LNCAP (cell line): Measurements from ENCODE around the gene OSBPL1A.

Source experiments
- TF ChIP-seq, protein P1 (sequence below): fragments of 450-650 bp; IDR thresholded peaks from 2 replicates; pipeline ENCODE4 v1.5.1; 2017; ENCODE audit warnings: mild to moderate bottlenecking

OSBPL1A gene

GRCh38 chr18:24414349-24415003 lies 16.9 kb upstream of the OSBPL1A start:
- TF ChIP-seq, protein P1, sequence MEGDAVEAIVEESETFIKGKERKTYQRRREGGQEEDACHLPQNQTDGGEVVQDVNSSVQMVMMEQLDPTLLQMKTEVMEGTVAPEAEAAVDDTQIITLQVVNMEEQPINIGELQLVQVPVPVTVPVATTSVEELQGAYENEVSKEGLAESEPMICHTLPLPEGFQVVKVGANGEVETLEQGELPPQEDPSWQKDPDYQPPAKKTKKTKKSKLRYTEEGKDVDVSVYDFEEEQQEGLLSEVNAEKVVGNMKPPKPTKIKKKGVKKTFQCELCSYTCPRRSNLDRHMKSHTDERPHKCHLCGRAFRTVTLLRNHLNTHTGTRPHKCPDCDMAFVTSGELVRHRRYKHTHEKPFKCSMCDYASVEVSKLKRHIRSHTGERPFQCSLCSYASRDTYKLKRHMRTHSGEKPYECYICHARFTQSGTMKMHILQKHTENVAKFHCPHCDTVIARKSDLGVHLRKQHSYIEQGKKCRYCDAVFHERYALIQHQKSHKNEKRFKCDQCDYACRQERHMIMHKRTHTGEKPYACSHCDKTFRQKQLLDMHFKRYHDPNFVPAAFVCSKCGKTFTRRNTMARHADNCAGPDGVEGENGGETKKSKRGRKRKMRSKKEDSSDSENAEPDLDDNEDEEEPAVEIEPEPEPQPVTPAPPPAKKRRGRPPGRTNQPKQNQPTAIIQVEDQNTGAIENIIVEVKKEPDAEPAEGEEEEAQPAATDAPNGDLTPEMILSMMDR = no peak

DNA sequence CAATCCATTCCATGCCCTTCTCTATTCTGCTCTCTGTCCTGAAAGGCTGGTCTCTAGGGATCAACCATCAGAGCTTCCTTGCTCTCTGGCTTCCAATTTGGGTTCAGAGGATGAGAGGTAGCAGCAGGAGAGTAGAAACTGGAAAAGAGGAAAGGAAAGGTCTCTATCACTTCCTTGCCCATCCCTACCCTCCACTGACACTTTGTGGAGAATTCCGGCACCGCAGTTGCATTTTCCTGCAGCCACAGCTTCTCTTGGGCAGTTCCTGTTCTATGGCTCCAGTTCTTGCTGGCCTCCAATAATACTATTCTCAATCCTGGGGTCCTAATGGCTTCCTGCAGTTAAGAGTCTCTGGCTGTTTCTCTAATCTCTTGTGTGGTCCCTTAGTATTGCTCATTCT lies 15.5 kb upstream of the OSBPL1A start:
- TF ChIP-seq, protein P1 = no peak

DNA sequence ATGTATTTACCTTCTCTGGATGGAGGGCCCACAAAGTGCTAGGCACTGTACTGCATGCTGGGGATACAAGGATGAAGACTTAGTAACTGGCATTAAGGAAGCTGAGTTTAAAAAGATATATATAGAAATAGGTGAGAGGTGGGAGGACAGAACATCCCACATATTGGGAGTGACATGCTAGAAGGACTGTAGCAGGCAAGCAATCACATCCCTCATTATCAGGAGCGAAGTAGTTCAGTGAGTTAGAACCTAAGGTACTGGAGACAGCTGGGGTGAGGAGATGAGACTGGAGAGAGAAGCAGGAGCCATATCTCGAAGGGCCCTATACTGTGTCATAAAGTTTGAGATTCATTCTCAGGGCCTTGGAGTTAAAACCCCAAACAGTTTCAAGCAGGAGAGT lies 10.9 kb upstream of the OSBPL1A start:
- TF ChIP-seq, protein P1 = no peak

- TF ChIP-seq, protein P1 = no peak
Measured at GRCh38 chr18:24404591-24404990, 7.0 kb upstream of the OSBPL1A start.

- TF ChIP-seq, protein P1 = no peak
Measured at GRCh38 chr18:24403076-24403475, 5.5 kb upstream of the OSBPL1A start.

DNA sequence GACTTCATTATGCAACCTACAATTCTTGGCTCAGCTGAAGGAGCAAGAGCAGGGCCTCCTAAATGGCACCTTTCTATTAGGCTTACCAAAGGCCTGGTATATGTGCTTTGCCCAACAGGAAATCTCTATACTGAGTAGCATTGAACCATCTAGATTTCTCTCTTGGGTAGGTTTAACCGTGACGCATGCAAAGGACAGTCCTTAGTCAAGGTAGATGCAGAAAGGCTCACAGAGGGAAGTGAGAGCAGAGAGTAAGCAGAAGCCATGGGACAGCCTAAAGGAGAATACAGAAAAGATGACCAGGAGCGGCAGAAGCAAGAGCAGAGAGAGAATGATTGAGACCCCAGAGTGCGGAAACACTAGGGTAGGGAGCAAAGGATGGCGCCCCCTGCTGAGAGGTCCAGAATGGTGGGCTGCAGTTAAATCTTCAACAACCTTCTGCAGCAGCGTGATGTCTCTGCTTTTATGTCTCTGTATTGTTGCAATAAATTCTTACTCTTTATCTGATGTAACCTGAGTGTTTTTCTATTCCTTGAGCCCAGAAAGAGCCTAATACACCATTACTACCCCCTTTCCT lies 4.7 kb upstream of the OSBPL1A start:
- TF ChIP-seq, protein P1 = no peak

GRCh38 chr18:24400587-24400986 lies 3.0 kb upstream of the OSBPL1A start:
- TF ChIP-seq, protein P1 = no peak
